GM19372 (cell line): Measurements from ENCODE around the gene EPG5.
"Not testable (repeated sequence)": the region's sequence is repeated elsewhere in the genome, so short reads cannot be mapped to it uniquely, and the experiment has no call there.

Source experiments
- ATAC-seq: cut with Tn5 transposase; IDR thresholded peaks from one replicate; pipeline ENCODE4 v1.9.1; 2021; ENCODE audit warnings: mild to moderate bottlenecking, low read depth, moderate library complexity; ENCODE audit not compliant: unreplicated experiment

EPG5 gene

GRCh38 chr18:45967007-45967706 lies at the start of gene EPG5:
Gene EPG5 (minus strand): TSS chr18:45967329. CDS start chr18:45967239, 90 bp downstream.
- peak; percentile 93 for ATAC-seq

DNA sequence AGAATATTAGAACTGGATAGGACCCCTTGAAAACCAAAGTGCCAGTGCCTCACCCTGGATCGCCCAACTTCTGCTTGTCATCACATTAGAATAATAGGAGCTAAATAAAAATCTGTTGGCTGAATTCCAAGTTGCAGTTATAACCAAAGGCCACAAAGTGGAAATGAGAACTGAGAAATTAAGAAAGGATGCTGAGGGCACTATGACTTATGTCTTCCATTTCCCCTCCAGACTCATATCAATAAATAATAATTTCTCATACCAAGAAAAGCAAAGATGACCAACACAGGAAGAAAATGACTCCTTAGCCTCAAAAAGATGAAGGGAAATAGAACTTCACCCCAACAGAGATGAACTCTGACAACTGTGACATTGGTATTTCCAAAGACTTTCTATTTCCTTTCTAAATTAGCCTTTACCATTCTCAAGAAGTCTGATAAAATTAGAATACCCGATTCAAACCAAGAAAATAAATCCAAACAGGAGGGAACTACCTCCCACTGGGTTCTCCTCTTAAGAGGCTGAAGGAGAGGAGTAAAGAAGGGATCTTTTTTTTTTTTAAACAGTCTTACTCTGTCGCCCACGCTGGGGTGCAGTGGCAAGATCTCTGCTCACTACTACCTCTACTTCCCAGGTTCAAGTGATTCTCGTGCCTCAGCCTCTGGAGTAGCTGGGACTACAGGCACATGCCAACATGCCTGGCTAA lies 46.5 kb upstream of the EPG5 start:
- ATAC-seq: peak; percentile 75

DNA sequence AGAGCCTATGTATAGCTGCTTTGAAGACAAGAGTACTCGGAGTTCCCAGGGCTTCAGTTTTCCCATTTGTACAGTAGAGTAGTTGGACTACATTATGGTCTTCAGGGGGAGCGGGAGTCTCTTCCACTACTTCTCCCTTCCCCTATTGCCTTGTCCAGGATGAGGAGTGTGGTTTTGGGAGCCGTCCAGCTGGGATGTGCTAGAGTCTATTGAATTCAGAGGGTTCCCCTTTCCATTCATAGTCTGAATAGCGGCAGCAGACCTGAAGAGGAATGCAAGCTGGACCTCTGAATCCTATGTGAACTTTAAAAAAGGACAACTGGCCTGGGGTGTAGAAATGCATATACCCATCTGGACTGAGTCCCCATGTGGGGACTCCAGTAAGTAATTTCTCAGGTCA lies 43.5 kb upstream of the EPG5 start:
- ATAC-seq: no peak

- no peak for ATAC-seq
Measured at GRCh38 chr18:46010050-46010449, 42.9 kb upstream of the EPG5 start.

DNA sequence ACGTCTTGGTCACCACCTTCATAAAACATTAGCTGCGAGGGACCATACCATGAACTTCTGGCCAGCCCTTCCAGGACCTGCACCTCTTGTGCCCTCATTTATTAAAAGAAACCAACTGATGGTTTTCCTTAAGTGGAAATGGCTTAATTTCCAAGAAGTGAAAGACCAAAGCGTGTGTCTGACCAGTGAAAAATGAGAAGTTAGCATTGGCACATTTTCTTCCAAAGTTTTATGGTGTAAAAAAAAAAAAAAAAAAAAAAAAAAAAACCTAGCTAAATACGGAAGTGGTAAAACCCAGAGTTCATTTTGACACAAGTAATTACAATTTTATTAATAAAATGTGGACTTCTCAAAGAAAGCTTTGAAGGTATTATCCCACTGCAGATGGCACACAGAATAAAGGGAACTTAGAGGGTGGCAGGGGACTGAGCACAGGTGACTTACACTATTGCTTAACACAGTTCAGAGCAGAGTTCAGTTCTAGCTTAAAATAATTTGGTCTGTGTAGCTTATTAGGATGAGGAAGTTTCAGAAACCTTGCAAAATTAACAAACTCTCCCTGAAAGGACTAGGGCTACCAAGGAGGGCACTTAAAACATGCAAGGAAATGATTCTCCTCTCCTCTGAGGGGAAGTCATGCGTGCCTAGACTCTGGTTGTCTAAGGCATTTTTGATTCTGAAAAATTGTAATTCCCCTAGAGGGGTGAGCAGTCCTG lies 42.2 kb upstream of the EPG5 start:
- ATAC-seq: no peak

DNA sequence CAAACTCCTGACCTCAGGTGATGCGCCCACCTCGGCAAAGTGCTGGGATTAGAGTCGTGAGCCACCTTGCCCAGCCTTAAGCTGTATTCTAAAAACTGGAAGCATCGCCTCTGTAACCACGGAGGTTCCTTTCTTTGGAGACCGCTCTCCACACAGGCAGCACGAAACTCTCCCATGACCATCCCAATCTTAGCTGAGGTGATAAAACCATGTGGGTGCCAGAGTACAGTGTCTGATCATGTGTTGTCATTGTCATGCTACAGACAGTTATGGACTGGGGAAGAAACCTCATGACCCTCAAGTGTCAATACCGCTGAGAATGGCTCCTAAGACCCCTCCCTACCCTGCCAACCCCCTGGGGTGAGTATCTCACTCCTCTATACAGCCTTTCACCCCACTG lies 41.4 kb upstream of the EPG5 start:
- ATAC-seq: no peak

DNA sequence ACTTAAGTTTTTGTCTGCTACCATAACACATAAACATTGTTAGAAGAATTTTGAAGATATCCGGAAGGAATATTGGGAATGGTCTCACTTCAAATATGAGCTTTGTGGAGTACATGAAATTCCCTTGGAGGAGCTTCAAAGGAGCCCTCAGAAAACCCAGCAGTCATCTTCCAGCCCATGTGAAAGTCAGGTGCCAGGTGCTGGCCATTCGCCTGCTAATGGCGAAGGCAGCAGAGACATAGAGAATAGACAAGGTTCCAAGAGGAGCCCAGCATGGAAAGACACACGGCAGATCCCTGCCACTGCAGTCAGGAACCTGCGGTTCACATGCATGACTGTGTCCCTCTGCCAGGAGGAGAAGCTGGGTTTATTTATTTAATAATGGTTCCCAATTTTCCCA lies 40.0 kb upstream of the EPG5 start:
- no peak for ATAC-seq

DNA sequence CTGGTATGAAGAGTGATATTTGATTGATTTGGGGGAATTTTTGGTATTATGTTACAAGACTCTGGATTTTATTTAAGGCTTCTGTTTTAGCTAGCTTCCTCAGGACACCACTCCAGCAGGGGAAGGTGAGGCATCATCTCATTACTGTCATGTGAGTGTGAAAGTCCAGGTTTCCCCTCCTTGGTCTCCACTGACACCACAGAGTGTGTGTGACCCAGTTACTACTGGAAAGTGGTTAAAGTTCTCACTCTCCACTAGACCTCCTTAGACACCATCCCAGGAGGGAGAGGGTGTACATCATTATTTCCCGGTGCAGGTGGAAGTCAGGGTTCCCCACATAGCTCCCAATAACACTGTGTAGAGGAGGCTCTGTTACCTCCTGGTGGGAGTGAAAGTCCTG lies 35.8 kb upstream of the EPG5 start:
- no peak for ATAC-seq

- ATAC-seq: no peak
Measured at GRCh38 chr18:46001892-46002291, 34.8 kb upstream of the EPG5 start.

DNA sequence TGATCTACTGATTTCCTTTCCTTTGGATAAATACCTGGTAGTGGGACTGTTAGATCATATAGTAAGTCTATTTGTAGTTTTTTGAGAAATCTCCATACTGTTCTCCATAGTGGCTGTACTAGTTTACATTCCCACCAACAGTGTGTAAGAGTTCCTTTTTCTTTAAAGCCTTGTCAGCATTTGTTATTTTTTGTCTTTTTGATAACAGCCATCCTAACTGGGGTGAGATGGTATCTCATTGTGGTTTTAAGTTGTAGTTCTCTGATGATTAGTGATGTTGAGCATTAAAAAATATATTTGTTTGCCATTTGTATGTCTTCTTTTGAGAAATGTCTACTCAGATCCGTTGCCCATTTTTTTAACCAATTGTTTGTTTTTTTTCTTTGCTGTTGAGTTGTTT lies 33.9 kb upstream of the EPG5 start:
- ATAC-seq: no peak

- ATAC-seq: no peak
Measured at GRCh38 chr18:45999536-45999935, 32.4 kb upstream of the EPG5 start.

DNA sequence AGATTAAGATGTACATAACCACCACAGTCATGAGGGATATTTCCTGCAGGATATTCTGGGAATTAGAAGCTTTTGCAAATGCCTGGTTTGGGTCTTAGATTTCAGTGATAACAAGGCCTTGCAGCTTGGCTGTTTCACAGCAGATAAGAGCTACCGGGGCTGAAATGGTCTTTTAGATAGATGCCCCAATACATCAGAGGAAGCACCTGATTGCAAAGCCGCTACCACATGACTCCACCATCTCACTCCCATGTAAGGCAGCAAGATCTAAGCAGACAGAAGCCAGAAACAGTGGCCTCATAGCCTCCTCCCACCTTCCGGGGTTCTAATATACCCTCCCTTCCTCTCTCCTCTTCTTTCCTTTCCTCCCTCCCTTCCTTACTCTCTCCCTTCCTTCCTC lies 31.1 kb upstream of the EPG5 start:
- ATAC-seq: no peak

DNA sequence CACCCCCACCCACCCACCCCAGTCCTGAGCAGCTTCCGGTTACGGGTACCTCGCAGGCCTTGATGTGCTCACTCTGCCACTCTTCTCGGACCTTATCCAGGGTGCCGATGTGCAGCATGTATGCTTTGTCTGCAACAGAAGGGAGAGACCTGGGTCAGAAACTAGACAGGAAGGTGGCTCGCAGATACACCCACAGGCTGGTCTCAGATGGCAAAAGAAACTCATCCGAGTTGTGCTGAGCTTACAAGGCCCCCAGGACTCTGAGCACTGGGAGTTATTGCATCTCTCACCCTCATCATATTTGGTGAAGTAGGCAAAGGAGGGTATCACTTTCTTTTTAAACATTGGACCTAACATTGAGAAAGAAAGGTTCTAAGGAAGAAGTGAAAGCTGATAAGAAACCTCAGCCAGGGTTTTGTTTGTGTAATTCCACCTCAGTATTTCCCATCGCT lies 30.6 kb upstream of the EPG5 start:
- no peak for ATAC-seq

GRCh38 chr18:45995461-45995860 lies 28.3 kb upstream of the EPG5 start:
- ATAC-seq: no peak

GRCh38 chr18:45993438-45993837 lies 26.3 kb upstream of the EPG5 start:
- no peak for ATAC-seq

DNA sequence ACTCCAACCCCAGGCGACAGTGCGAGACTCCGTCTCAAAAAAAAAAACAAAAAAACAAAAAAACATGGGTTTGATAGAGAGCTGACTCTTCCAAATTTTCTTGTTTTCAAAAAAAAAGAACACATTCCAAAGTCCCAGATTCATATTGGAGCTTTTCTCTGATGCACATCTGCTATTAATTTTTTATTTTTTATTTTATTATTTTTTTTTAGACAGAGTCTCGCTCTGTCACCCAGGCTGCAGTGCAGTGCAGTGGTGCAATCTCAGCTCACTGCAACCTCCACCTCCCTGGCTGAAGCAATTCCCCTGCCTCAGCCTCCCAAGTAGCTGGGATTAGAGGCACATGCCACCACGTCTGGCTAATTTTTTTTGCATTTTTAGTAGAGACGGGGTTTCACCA lies 25.4 kb upstream of the EPG5 start:
- not testable (repeated sequence) for ATAC-seq

- ATAC-seq: no peak
Measured at GRCh38 chr18:45991788-45992187, 24.7 kb upstream of the EPG5 start.

DNA sequence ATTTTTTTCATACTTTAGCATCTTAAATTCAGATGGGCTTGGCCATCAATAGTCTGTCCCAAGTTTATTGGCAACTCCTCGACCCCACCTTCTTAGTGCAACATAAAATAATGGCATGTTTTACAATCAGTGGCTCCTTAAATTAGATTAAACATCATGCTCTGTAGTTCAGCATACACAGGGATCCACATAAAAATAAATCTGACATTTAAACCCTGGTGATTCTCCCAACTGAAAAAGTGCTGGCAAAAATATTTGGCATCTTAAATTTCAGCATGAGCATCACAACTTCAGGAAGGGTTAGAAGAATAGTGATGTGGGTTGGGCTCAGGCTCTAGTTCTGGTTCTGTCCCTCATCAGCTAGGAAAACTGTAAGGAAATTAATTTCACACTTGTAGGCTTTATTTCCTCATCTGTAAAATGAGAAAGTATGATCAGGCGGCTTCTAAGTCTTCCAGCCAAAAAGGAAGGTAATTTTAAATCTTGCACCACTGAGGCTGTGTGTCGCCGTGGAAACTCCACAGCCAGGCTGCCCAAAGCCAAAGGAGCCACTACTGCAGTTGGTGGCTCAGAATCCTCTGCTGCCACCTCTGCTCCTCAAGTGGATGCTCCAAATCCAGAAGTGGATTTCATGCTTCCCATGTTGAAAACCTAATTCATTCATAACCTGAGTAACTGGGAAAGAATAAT lies 17.6 kb upstream of the EPG5 start:
- no peak for ATAC-seq

- ATAC-seq: no peak
Measured at GRCh38 chr18:45981821-45982220, 14.7 kb upstream of the EPG5 start.

GRCh38 chr18:45980229-45980628 lies 13.1 kb upstream of the EPG5 start:
- ATAC-seq: no peak

- ATAC-seq: no peak
Measured at GRCh38 chr18:45978084-45978483, 11.0 kb upstream of the EPG5 start.
